IMR-90 (cell line): Measurements from ENCODE around the gene ABL2. TPM values are rescaled to one million over a fixed set of nuclear protein-coding genes. Genes with fewer than 3 reads are reported as not detected.
"Not testable (repeated sequence)": the region's sequence is repeated elsewhere in the genome, so short reads cannot be mapped to it uniquely, and the experiment has no call there.

Experiments
- ATAC-seq: fragments of 200-7000 bp; cut with Tn5 transposase; 2 replicates; pipeline ENCODE4 v1.9.1; 2020; ENCODE audit warnings: low read depth, mild to moderate bottlenecking, moderate library complexity
- BruUV-seq: library from RNA; stranded (reverse); fragments of 400-500 nt; replicated peaks from 2 replicates; lab custom pipeline; 2021; lab: Mats Ljungman, UMichigan
- CTCF ChIA-PET: fragments of 300-600 bp; formaldehyde crosslinking; extraction: SDS; loops from one replicate; lab custom pipeline; 2021; ENCODE audit warnings: antibody characterized with exemption; lab: Yijun Ruan, JAX
- POLR2A ChIA-PET: fragments of 300-600 bp; sonication (Branson Sonifier 250); formaldehyde crosslinking; loops from one replicate; lab custom pipeline; 2022; ENCODE audit warnings: antibody characterized with exemption; ENCODE audit not compliant: unreplicated experiment; lab: Charles Lee
- DNase-seq: peaks from one replicate; pipeline ENCODE4 v3.0.0; 2013
- H2AFZ ChIP-seq: replicated peaks from 2 replicates; pipeline ENCODE3; 2013; ENCODE audit warnings: low read length, mild to moderate bottlenecking; ENCODE audit not compliant: poor library complexity
- H2AK5ac ChIP-seq: 2 replicates; pipeline ENCODE4 v1.6.1; 2013; ENCODE audit warnings: low read depth, low read length, inconsistent platforms
- H2AK9ac ChIP-seq: replicated peaks from 2 replicates; pipeline ENCODE3; 2013; ENCODE audit warnings: mild to moderate bottlenecking, low read depth, low read length, moderate library complexity; ENCODE audit not compliant: poor library complexity
- H2BK120ac ChIP-seq: 2 replicates; pipeline ENCODE4 v1.6.1; 2013; ENCODE audit warnings: low read depth, low read length, inconsistent platforms
- H2BK15ac ChIP-seq: 3 replicates; pipeline ENCODE4 v1.6.1; 2013; ENCODE audit warnings: low read depth, low read length, inconsistent platforms
- H2BK20ac ChIP-seq: 2 replicates; pipeline ENCODE4 v1.6.1; 2013; ENCODE audit warnings: low read depth, mild to moderate bottlenecking, inconsistent platforms, low read length, moderate library complexity
- H2BK5ac ChIP-seq: 2 replicates; pipeline ENCODE4 v1.6.1; 2013; ENCODE audit warnings: mild to moderate bottlenecking, low read depth, low read length, inconsistent platforms; ENCODE audit not compliant: poor library complexity, severe bottlenecking
- H3K14ac ChIP-seq: replicated peaks from 2 replicates; pipeline ENCODE4 v1.6.1; 2013; ENCODE audit warnings: low read depth, low read length, inconsistent platforms
- H3K18ac ChIP-seq: 2 replicates; pipeline ENCODE4 v1.6.1; 2013; ENCODE audit warnings: low read depth, low read length, control low read depth
- H3K23ac ChIP-seq: 2 replicates; pipeline ENCODE4 v1.6.1; 2013; ENCODE audit warnings: low read depth, low read length, inconsistent platforms
- H3K27ac ChIP-seq: 2 replicates; pipeline ENCODE4 v1.5.1; 2013; ENCODE audit warnings: mild to moderate bottlenecking, control low read depth, low read length; ENCODE audit not compliant: insufficient read depth
- H3K27me3 ChIP-seq: 2 replicates; pipeline ENCODE4 v1.6.1; 2013; ENCODE audit warnings: low read length; ENCODE audit not compliant: control insufficient read depth, insufficient read depth
- H3K36me3 ChIP-seq: 2 replicates; pipeline ENCODE4 v1.6.1; 2013; ENCODE audit warnings: low read length, mixed read lengths; ENCODE audit not compliant: control insufficient read depth, insufficient read depth
- H3K4ac ChIP-seq: 2 replicates; pipeline ENCODE4 v1.6.1; 2013; ENCODE audit warnings: low read depth, low read length, inconsistent platforms
- H3K4me1 ChIP-seq: 2 replicates; pipeline ENCODE4 v1.6.1; 2013; ENCODE audit warnings: low read length, mixed read lengths; ENCODE audit not compliant: control insufficient read depth, insufficient read depth
- H3K4me2 ChIP-seq: 2 replicates; pipeline ENCODE4 v1.6.1; 2013; ENCODE audit warnings: low read depth, mild to moderate bottlenecking, control low read depth, low read length, moderate library complexity
- H3K4me3 ChIP-seq: 2 replicates; pipeline ENCODE4 v1.5.1; 2013; ENCODE audit warnings: low read depth, mild to moderate bottlenecking, control low read depth, low read length, moderate library complexity; ENCODE audit not compliant: insufficient read depth
- H3K56ac ChIP-seq: 2 replicates; pipeline ENCODE4 v1.6.1; 2013; ENCODE audit warnings: low read length, inconsistent platforms; ENCODE audit not compliant: insufficient read depth; ENCODE audit errors: extremely low read depth
- H3K79me1 ChIP-seq, 2 experiments: 2 replicates each; pipeline ENCODE4 v1.6.1; 2013; ENCODE audit warnings: low read length in 2 of 2, inconsistent platforms in 1 of 2, low read depth in 1 of 2
- H3K9ac ChIP-seq: 2 replicates; pipeline ENCODE4 v1.6.1; 2013; ENCODE audit warnings: low read depth, low read length, control low read depth
- H3K9me1 ChIP-seq: 2 replicates; pipeline ENCODE4 v1.6.1; 2013; ENCODE audit warnings: low read length, inconsistent platforms; ENCODE audit not compliant: insufficient read depth
- H3K9me3 ChIP-seq: 2 replicates; pipeline ENCODE4 v1.6.1; 2013; ENCODE audit warnings: low read length; ENCODE audit not compliant: control insufficient read depth, insufficient read depth
- H4K20me1 ChIP-seq: 2 replicates; pipeline ENCODE4 v1.6.1; 2013; ENCODE audit warnings: low read length, inconsistent platforms; ENCODE audit not compliant: insufficient read depth
- H4K5ac ChIP-seq: 2 replicates; pipeline ENCODE4 v1.6.1; 2013; ENCODE audit warnings: mild to moderate bottlenecking, low read depth, low read length, control low read depth
- H4K8ac ChIP-seq, 2 experiments: 2 replicates each; pipeline ENCODE4 v1.6.1; 2013; ENCODE audit warnings: low read depth in 2 of 2, low read length in 2 of 2, control low read depth in 1 of 2, inconsistent platforms in 1 of 2
- H4K91ac ChIP-seq: 2 replicates; pipeline ENCODE4 v1.6.1; 2013; ENCODE audit warnings: low read depth, low read length, inconsistent platforms; ENCODE audit not compliant: insufficient read depth
- WGBS, 2 experiments: methylation state at CpG; one replicate each; pipeline versions ENCODE4 v1.1.5 to v1.1.7; 2013; ENCODE audit warnings: missing lambda C conversion rate in 2 of 2; ENCODE audit not compliant: insufficient read length in 1 of 2; ENCODE audit errors: extremely low coverage in 2 of 2; 5-methylcytosine and 5-hydroxymethylcytosine counted together
- dilution Hi-C: fragments of 300-500 bp; cut with HindIII; formaldehyde crosslinking; loops from one replicate; pipeline ENCODE4 v1.14.3; 2018; ENCODE audit warnings: low sequenced_read_pairs; ENCODE audit not compliant: unreplicated experiment
- in situ Hi-C: fragments of 300-500 bp; cut with MboI; formaldehyde crosslinking; loops from 3 replicates; pipeline ENCODE4 v1.14.3; 2019; ENCODE audit warnings: low sequenced_read_pairs, inconsistent platforms, mixed read lengths
- intact Hi-C: fragments of 100-400 bp; cut with micrococcal nuclease; formaldehyde crosslinking; loops from 2 replicates; pipeline ENCODE4 v1.10.0; 2022
- polyA plus RNA-seq, 3 experiments: library from polyadenylated mRNA; depleted of rRNA; stranded (reverse); fragments of >200 nt; gene quantifications; 2 replicates each; pipeline ENCODE4 v1.2.3, GENCODE V29; 2012; ENCODE audit warnings: low replicate concordance in 1 of 3
- total RNA-seq: library from RNA; depleted of rRNA; stranded (reverse); fragments of >200 nt; gene quantifications from 2 replicates; pipeline ENCODE4 v1.2.3, GENCODE V29; 2012

Gene ABL2
- total and polyA plus RNA-seq, 2 of the 4 experiments (the other 2 are of a cell fraction), result 9.7 to 110 TPM

GRCh38 chr1:179135168-179135567, 94.3 kb downstream of the ABL2 start:
- WGBS, 2 experiments, result no CpG with 5 or more reads among the region's 27 CpGs
- H3K36me3 ChIP-seq, H4K8ac ChIP-seq, intact Hi-C loops, ATAC-seq, H2AFZ ChIP-seq, BruUV-seq, H4K91ac ChIP-seq, dilution Hi-C loops, H4K5ac ChIP-seq, POLR2A ChIA-PET, H3K4me3 ChIP-seq, H3K56ac ChIP-seq, H3K4me2 ChIP-seq, H3K23ac ChIP-seq, H2AK9ac ChIP-seq, H2AK5ac ChIP-seq, H3K4me1 ChIP-seq, H2BK15ac ChIP-seq, H3K27me3 ChIP-seq, H2BK120ac ChIP-seq, H3K9me3 ChIP-seq, H3K9ac ChIP-seq, in situ Hi-C loops, H3K27ac ChIP-seq, H3K4ac ChIP-seq, H3K9me1 ChIP-seq, H2BK20ac ChIP-seq, DNase-seq, H3K18ac ChIP-seq, CTCF ChIA-PET, H2BK5ac ChIP-seq, H3K14ac ChIP-seq: not testable (repeated sequence)
- Histone ChIP-seq H4K20me1 (peaks cover 32% of the 10 kb centered on the region), H3K79me1 (peaks cover 0 to 27% of the 10 kb centered on the region in 2 experiments; a peak in 3 of 4 replicates)
